ENCODE measurements around the gene SMPDL3B. TPM values are rescaled to one million over a fixed set of nuclear protein-coding genes. Genes with fewer than 3 reads are reported as not detected.

Gene SMPDL3B
- total and polyA plus RNA-seq, 2 of the 13 experiments (the other 11 are each of a cell fraction or from before 2014, with no cell fraction given) = 0.29 to 1.3 TPM

DNA sequence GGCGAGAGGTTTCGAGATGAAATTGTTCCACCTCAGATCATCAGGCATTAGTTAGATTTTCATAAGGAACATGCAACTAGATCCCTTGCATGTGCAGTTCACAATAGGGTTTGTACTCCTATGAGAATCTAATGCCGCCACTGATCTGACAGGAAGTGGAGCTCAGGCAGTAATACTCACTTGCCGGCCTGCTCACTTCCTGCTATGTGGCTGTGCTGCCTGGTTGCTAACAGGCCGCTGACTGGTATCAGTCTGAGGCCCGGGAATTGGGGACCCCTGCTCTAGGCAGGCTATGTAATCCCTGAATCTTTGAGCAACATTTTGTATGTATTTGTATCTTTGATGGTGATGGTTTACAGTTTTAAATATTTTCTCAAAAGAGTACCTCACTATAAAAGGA, 57.5 kb downstream of the SMPDL3B start:
- POLR2A ChIA-PET = no interaction called here
- no peak for TF ChIP-seq PRMT3 (CRISPR knock-in tag; IDR thresholded peaks at IDR 0.05; ENCODE audit: borderline replicate concordance, low read depth)
- no peak for TF ChIP-seq KDM5B (CRISPR knock-in tag; IDR thresholded peaks at IDR 0.05; ENCODE audit: borderline replicate concordance)
- no peak for TF ChIP-seq ZNF737 (CRISPR knock-in tag; IDR thresholded peaks at IDR 0.05; ENCODE audit: borderline replicate concordance)
- TF ChIP-seq KLF13 (CRISPR knock-in tag; IDR thresholded peaks at IDR 0.05) = no peak
- TF ChIP-seq ZNF557 (CRISPR knock-in tag; IDR thresholded peaks at IDR 0.05) = no peak
- TF ChIP-seq TRIM24 (CRISPR knock-in tag; IDR thresholded peaks at IDR 0.05) = no peak
- TF ChIP-seq ZNF782 (CRISPR knock-in tag; IDR thresholded peaks at IDR 0.05; ENCODE audit: borderline replicate concordance) = no peak
- TF ChIP-seq ZNF121 (CRISPR knock-in tag; IDR thresholded peaks at IDR 0.05) = no peak
- TF ChIP-seq ZNF652 (CRISPR knock-in tag; IDR thresholded peaks at IDR 0.05; ENCODE audit: borderline replicate concordance, low read depth) = no peak
- no peak for TF ChIP-seq FOXA1 (IDR thresholded peaks at IDR 0.05)
- TF ChIP-seq FOXA1 (CRISPR knock-in tag; IDR thresholded peaks at IDR 0.05) = no peak
- TF ChIP-seq SAFB2 (CRISPR knock-in tag; IDR thresholded peaks at IDR 0.05; ENCODE audit: borderline replicate concordance, low read depth) = no peak
- TF ChIP-seq, protein P1, sequence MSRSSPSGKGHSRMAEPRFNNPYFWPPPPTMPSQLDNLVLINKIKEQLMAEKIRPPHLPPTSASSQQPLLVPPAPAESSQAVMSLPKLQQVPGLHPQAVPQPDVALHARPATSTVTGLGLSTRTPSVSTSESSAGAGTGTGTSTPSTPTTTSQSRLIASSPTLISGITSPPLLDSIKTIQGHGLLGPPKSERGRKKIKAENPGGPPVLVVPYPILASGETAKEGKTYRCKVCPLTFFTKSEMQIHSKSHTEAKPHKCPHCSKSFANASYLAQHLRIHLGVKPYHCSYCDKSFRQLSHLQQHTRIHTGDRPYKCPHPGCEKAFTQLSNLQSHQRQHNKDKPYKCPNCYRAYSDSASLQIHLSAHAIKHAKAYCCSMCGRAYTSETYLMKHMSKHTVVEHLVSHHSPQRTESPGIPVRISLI (CRISPR knock-in tag; IDR thresholded peaks at IDR 0.05; ENCODE audit: borderline replicate concordance) = no peak
- TF ChIP-seq ZNF350 (CRISPR knock-in tag; IDR thresholded peaks at IDR 0.05; ENCODE audit: borderline replicate concordance, low read depth) = no peak
- TF ChIP-seq SOX5 (CRISPR knock-in tag; IDR thresholded peaks at IDR 0.05; ENCODE audit: borderline replicate concordance) = no peak
- no peak for TF ChIP-seq ZNF274 (CRISPR knock-in tag; IDR thresholded peaks at IDR 0.05)
- TF ChIP-seq ZNF761 (CRISPR knock-in tag; conservative IDR thresholded peaks at IDR 0.05) = no peak
- TF ChIP-seq MAFF (IDR thresholded peaks at IDR 0.05; ENCODE audit: low read depth, low read length) = no peak
- no peak for TF ChIP-seq NONO (IDR thresholded peaks at IDR 0.05)
- no peak for TF ChIP-seq NONO (CRISPR knock-in tag; conservative IDR thresholded peaks at IDR 0.05)
- TF ChIP-seq NR1H2 (CRISPR knock-in tag; IDR thresholded peaks at IDR 0.05; ENCODE audit: borderline replicate concordance, low read depth) = no peak
- TF ChIP-seq ZNF317 (CRISPR knock-in tag; IDR thresholded peaks at IDR 0.05) = no peak
- H3K27me3 ChIP-seq (ENCODE audit: control insufficient read depth in 1 of 2, insufficient read depth in 2 of 2, low read length in 2 of 2) = no peaks in the 10 kb centered on the region
- no peaks in the 10 kb centered on the region for H3K9me3 ChIP-seq (ENCODE audit: low read length)
- CTCF ChIA-PET (ENCODE audit: low intra/inter-chr PET ratio, low total read pairs) = no interaction called here
- DNase-seq (ENCODE audit: low spot score) = no peak
- H2AFZ ChIP-seq (ENCODE audit: low read length) = no peak overlapping the region
- no peak overlapping the region for H3K9ac ChIP-seq (ENCODE audit: insufficient read depth, low read depth, low read length)
- H3K4me1 ChIP-seq (ENCODE audit: insufficient read depth, low read length) = no peaks in the 10 kb centered on the region
- no peak overlapping the region for H3K4me3 ChIP-seq (replicated peaks in 1 of 3; ENCODE audit: insufficient read depth in 1 of 3, low read depth in 2 of 3, low read length in 3 of 3)
- H3K27ac ChIP-seq (ENCODE audit: extremely low read length, insufficient read depth, low read length) = no peak overlapping the region
- H4K20me1 ChIP-seq (ENCODE audit: insufficient read depth, low read length) = no peaks in the 10 kb centered on the region
- no peak overlapping the region for H3K4me2 ChIP-seq (ENCODE audit: low read depth, low read length)
- peaks cover 19 to 63% of the 10 kb centered on the region in 2 experiments for H3K36me3 ChIP-seq (replicated peaks in 1 of 2; ENCODE audit: control insufficient read depth in 1 of 2, insufficient read depth in 2 of 2, low read length in 2 of 2)
- in situ Hi-C loops (cut with HindIII; ENCODE audit: extremely low pct_ligation_motif_present, low pct_unique_long_range_greater_than_20kb) (no loop called here), intact Hi-C loops (cut with micrococcal nuclease; ENCODE audit: unreplicated experiment) (no loop called here)
- FAIRE-seq = no peak
- WGBS (ENCODE audit: low lambda C conversion rate) = 94% methylated on average over 6 of the region's 6 CpGs
- no TSS peak for BruUV-seq (replicated peaks)
- no peaks in the 10 kb centered on the region for H3K79me2 ChIP-seq (ENCODE audit: insufficient read depth, low read length)
- ATAC-seq = no peak
